BE2C (cell line): ENCODE data around the gene MSL3.

Experiments used
- DNase-seq: peaks from one replicate; pipeline ENCODE4 v3.0.0-alpha.2; 2020
- H3K27me3 ChIP-seq: fragments of 250-450 bp; sonication (Bioruptor Pico); 2 replicates; pipeline ENCODE4 v1.5.1; 2020; ENCODE audit warnings: mild to moderate bottlenecking
- H3K36me3 ChIP-seq: fragments of 250-450 bp; sonication (Bioruptor Pico); 2 replicates; pipeline ENCODE4 v1.5.1; 2020; ENCODE audit warnings: mild to moderate bottlenecking
- H3K4me1 ChIP-seq: fragments of 250-450 bp; sonication (Bioruptor Pico); 2 replicates; pipeline ENCODE4 v1.5.1; 2020
- H3K4me3 ChIP-seq: 2 replicates; pipeline ENCODE4 v1.5.1; 2011; ENCODE audit warnings: low read depth, low read length
- H3K9me3 ChIP-seq: fragments of 250-450 bp; sonication (Bioruptor Pico); 2 replicates; pipeline ENCODE4 v1.5.1; 2020
- CTCF ChIP-seq: IDR thresholded peaks from 2 replicates; pipeline ENCODE4 v1.5.1; 2012; ENCODE audit warnings: mild to moderate bottlenecking, low read depth, low read length

The MSL3 gene

GRCh38 chrX:11791537-11791936 is 33.5 kb downstream of the MSL3 start:
- H3K36me3 ChIP-seq = no peaks in the 10 kb centered on the region
- no peak for DNase-seq
- no peaks in the 10 kb centered on the region for H3K27me3 ChIP-seq
- H3K4me3 ChIP-seq = no peak overlapping the region
- H3K9me3 ChIP-seq = no peaks in the 10 kb centered on the region
- TF ChIP-seq CTCF = no peak
- no peaks in the 10 kb centered on the region for H3K4me1 ChIP-seq

GRCh38 chrX:11792461-11793421 is 34.7 kb downstream of the MSL3 start:
- DNase-seq = no peak
- H3K4me1 ChIP-seq = no peaks in the 10 kb centered on the region
- no peak for TF ChIP-seq CTCF
- no peaks in the 10 kb centered on the region for H3K36me3 ChIP-seq
- no peaks in the 10 kb centered on the region for H3K27me3 ChIP-seq
- no peaks in the 10 kb centered on the region for H3K9me3 ChIP-seq
- no peak overlapping the region for H3K4me3 ChIP-seq

GRCh38 chrX:11793734-11794133 is 35.7 kb downstream of the MSL3 start:
- TF ChIP-seq CTCF = no peak
- H3K27me3 ChIP-seq = no peaks in the 10 kb centered on the region
- H3K36me3 ChIP-seq = no peaks in the 10 kb centered on the region
- DNase-seq = no peak
- no peak overlapping the region for H3K4me3 ChIP-seq
- no peaks in the 10 kb centered on the region for H3K9me3 ChIP-seq
- no peaks in the 10 kb centered on the region for H3K4me1 ChIP-seq

- DNase-seq = no peak
- H3K9me3 ChIP-seq = no peaks in the 10 kb centered on the region
These were observed 55.3 kb downstream of the MSL3 start for GRCh38 chrX:11813341-11813740.

More at GRCh38 chrX:11813341-11813740, 55.3 kb downstream of the MSL3 start:
- Histone ChIP-seq H3K4me3 (no peak overlapping the region), H3K27me3 (no peaks in the 10 kb centered on the region), H3K36me3 (no peaks in the 10 kb centered on the region), H3K4me1 (no peaks in the 10 kb centered on the region)
- TF ChIP-seq CTCF = no peak
